HCT116 (cell line): Measurements from ENCODE around the gene GRM8. TPM values are rescaled to one million over a fixed set of nuclear protein-coding genes. Genes with fewer than 3 reads are reported as not detected.

Experiments used
- ATAC-seq: fragments of 200-7000 bp; cut with Tn5 transposase; 2 replicates; pipeline ENCODE4 v1.9.1; 2020; ENCODE audit warnings: mild to moderate bottlenecking, moderate library complexity
- BruUV-seq: library from RNA; stranded (reverse); fragments of 400-500 nt; replicated peaks from 2 replicates; lab custom pipeline; 2021; lab: Mats Ljungman, UMichigan
- CTCF ChIA-PET: fragments of 300-600 bp; sonication (Branson Sonifier 250); formaldehyde crosslinking; loops from one replicate; lab custom pipeline; 2021; ENCODE audit warnings: antibody characterized with exemption; lab: Charles Lee
- POLR2A ChIA-PET: fragments of 300-600, 350-600 bp; sonication (Branson Sonifier 250); formaldehyde crosslinking; loops from one replicate; lab custom pipeline; 2021; ENCODE audit warnings: antibody characterized with exemption; lab: Charles Lee
- RAD21 ChIA-PET, 2 experiments: fragments of 300-600 bp; sonication (Branson Sonifier 250); formaldehyde crosslinking; loops; one replicate each; lab custom pipeline; 2023; ENCODE audit warnings: low total read pairs in 2 of 2; ENCODE audit not compliant: uncharacterized antibody in 2 of 2, unreplicated experiment in 2 of 2, low non-redundant PET in 1 of 2; lab: Charles Lee
- DNase-seq: peaks from one replicate; pipeline ENCODE4 v3.0.0-alpha.2; 2010; ENCODE audit warnings: low read depth, low spot score
- H2AFZ ChIP-seq: fragments of 200-600 bp; shearing (Covaris generic), sonication (generic); 2 replicates; pipeline ENCODE4 v1.6.1; 2017; ENCODE audit warnings: low read depth, mixed run types, mixed read lengths, antibody characterized with exemption, low read length; ENCODE audit not compliant: poor library complexity, severe bottlenecking
- H3K27ac ChIP-seq: 2 replicates; pipeline ENCODE4 v1.5.1; 2012; ENCODE audit warnings: low read depth, low read length
- H3K27me3 ChIP-seq: fragments of 200-600 bp; sonication (generic); 2 replicates; pipeline ENCODE4 v1.6.1; 2016; ENCODE audit warnings: mixed run types, low read length, mixed read lengths; ENCODE audit not compliant: insufficient read depth
- H3K36me3 ChIP-seq, 2 experiments: fragments of 200-500 bp in 1 of 2; fragments of 200-600 bp in 1 of 2; sonication (Bioruptor generic) in 1 of 2; sonication (generic) in 1 of 2; 2 replicates each; pipeline versions ENCODE4 v1.5.1 to v1.6.1; 2014 to 2016; ENCODE audit warnings: low read length in 2 of 2, inconsistent platforms in 1 of 2, mixed read lengths in 1 of 2, mixed run types in 1 of 2; ENCODE audit not compliant: insufficient read depth in 2 of 2, control insufficient read depth in 1 of 2
- H3K4me1 ChIP-seq, 2 experiments: fragments of 200-600 bp in 1 of 2; sonication (generic) in 1 of 2; 2 replicates each; pipeline versions ENCODE4 v1.5.1 to v1.6.1; 2012 to 2017; ENCODE audit warnings: low read length in 2 of 2, inconsistent platforms in 1 of 2, mild to moderate bottlenecking in 1 of 2, mixed read lengths in 1 of 2, mixed run types in 1 of 2, moderate library complexity in 1 of 2; ENCODE audit not compliant: insufficient read depth in 2 of 2, control insufficient read depth in 1 of 2
- H3K4me2 ChIP-seq: fragments of 200-600 bp; sonication (generic); 2 replicates; pipeline ENCODE4 v1.6.1; 2017; ENCODE audit warnings: mixed run types, low read length, mixed read lengths
- H3K4me3 ChIP-seq, 2 experiments: fragments of 200-600 bp in 1 of 2; sonication (generic) in 1 of 2; replicated peaks in 1 of 2; 2 replicates each; pipeline ENCODE4 v1.5.1; 2011 to 2016; ENCODE audit warnings: low read length in 2 of 2, control low read depth in 1 of 2, low read depth in 1 of 2, mild to moderate bottlenecking in 1 of 2, mixed read lengths in 1 of 2, mixed run types in 1 of 2
- H3K79me2 ChIP-seq: fragments of 200-600 bp; sonication (generic); 2 replicates; pipeline ENCODE4 v1.6.1; 2017; ENCODE audit warnings: mild to moderate bottlenecking, mixed run types, low read length, moderate library complexity, mixed read lengths; ENCODE audit not compliant: insufficient read depth
- H3K9ac ChIP-seq: fragments of 200-600 bp; sonication (generic); 2 replicates; pipeline ENCODE4 v1.6.1; 2016; ENCODE audit warnings: low read length, mixed read lengths
- H3K9me2 ChIP-seq: fragments of 200-600 bp; sonication (generic), shearing (Covaris generic); 2 replicates; pipeline ENCODE4 v1.6.1; 2017; ENCODE audit warnings: mixed run types, mild to moderate bottlenecking, moderate library complexity; ENCODE audit not compliant: insufficient read depth
- H3K9me3 ChIP-seq, 2 experiments: fragments of 200-500 bp in 1 of 2; fragments of 200-600 bp in 1 of 2; sonication (Bioruptor generic) in 1 of 2; sonication (generic) in 1 of 2; 2 replicates each; pipeline ENCODE4 v1.6.1; 2014 to 2017; ENCODE audit warnings: low read length in 2 of 2, mixed read lengths in 2 of 2, inconsistent platforms in 1 of 2, low read depth in 1 of 2, mild to moderate bottlenecking in 1 of 2, mixed run types in 1 of 2, moderate library complexity in 1 of 2; ENCODE audit not compliant: control insufficient read depth in 1 of 2, insufficient read depth in 1 of 2
- H4K20me1 ChIP-seq: fragments of 200-600 bp; sonication (generic), shearing (Covaris generic); 2 replicates; pipeline ENCODE4 v1.6.1; 2017; ENCODE audit warnings: mixed run types, mild to moderate bottlenecking, moderate library complexity; ENCODE audit not compliant: insufficient read depth
- ATF3 ChIP-seq: IDR thresholded peaks from 2 replicates; pipeline ENCODE4 v1.6.1; 2012
- CBX3 ChIP-seq: IDR thresholded peaks from 2 replicates; pipeline ENCODE4 v1.6.1; 2012; ENCODE audit warnings: low read depth
- CEBPB ChIP-seq: IDR thresholded peaks from 2 replicates; pipeline ENCODE4 v1.6.1; 2012; ENCODE audit warnings: low read depth
- CTCF ChIP-seq, 3 experiments: fragments of 200-600 bp in 1 of 3; sonication (generic) in 1 of 3; IDR thresholded peaks in 2 of 3; conservative IDR thresholded peaks in 1 of 3; 2 replicates each; pipeline ENCODE4 v1.5.1; 2012 to 2017; ENCODE audit warnings: low read depth in 2 of 3, low read length in 2 of 3, antibody characterized with exemption in 1 of 3, borderline replicate concordance in 1 of 3, control low read depth in 1 of 3, mild to moderate bottlenecking in 1 of 3, mixed read lengths in 1 of 3, mixed run types in 1 of 3, moderate library complexity in 1 of 3; ENCODE audit not compliant: insufficient read depth in 1 of 3
- ELF1 ChIP-seq: IDR thresholded peaks from 2 replicates; pipeline ENCODE4 v1.6.1; 2012; ENCODE audit warnings: low read depth, borderline replicate concordance
- EZH2 ChIP-seq: fragments of 200-600 bp; sonication (generic); IDR thresholded peaks from 2 replicates; pipeline ENCODE4 v1.6.1; 2017; ENCODE audit warnings: antibody characterized with exemption, mixed run types
- POLR2A ChIP-seq: IDR thresholded peaks from 2 replicates; pipeline ENCODE4 v1.7.0; 2011; ENCODE audit warnings: borderline replicate concordance; ENCODE audit not compliant: insufficient read depth, insufficient read length; ENCODE audit errors: extremely low read depth
- REST ChIP-seq: IDR thresholded peaks from 2 replicates; pipeline ENCODE4 v1.6.1; 2012; ENCODE audit warnings: low read depth
- SP1 ChIP-seq: IDR thresholded peaks from 2 replicates; pipeline ENCODE4 v1.6.1; 2012; ENCODE audit warnings: low read depth
- SRF ChIP-seq: IDR thresholded peaks from 2 replicates; pipeline ENCODE4 v1.6.1; 2012; ENCODE audit warnings: low read depth
- intact Hi-C: fragments of 100-400 bp; cut with micrococcal nuclease; formaldehyde crosslinking; loops from 2 replicates; pipeline ENCODE4 v1.10.0; 2022
- total RNA-seq: library from RNA; stranded (reverse); gene quantifications from one replicate; pipeline ENCODE4 v1.2.1, GENCODE V29; 2021; ENCODE audit not compliant: unreplicated experiment

Gene GRM8
- total RNA-seq, 1 experiment from 2014 or later: 0.05 TPM

GRCh38 chr7:126524967-126525366, 727.8 kb downstream of the GRM8 start:
- ChIA-PET RAD21 (no interaction called here), POLR2A (no interaction called here), CTCF (no interaction called here)
- H2AFZ ChIP-seq: no peak overlapping the region
- no peak overlapping the region for H3K9ac ChIP-seq
- no peak overlapping the region for H3K4me2 ChIP-seq
- ATAC-seq (no peak), DNase-seq (no peak)
- H3K4me1 ChIP-seq: no peaks in the 10 kb centered on the region
- TF ChIP-seq SP1 (no peak), ELF1 (no peak), SRF (no peak), EZH2 (no peak), CTCF (IDR thresholded peaks at IDR 0.05 in 2 of 3, conservative IDR thresholded peaks at IDR 0.05 in 1 of 3; ENCODE audit: borderline replicate concordance in 1 of 3, insufficient read depth in 1 of 3, low read depth in 2 of 3, low read length in 2 of 3) (no peak), REST (no peak), ATF3 (no peak), CEBPB (no peak), CBX3 (no peak), POLR2A (no peak)
- intact Hi-C loops: no loop called here
- H3K36me3 ChIP-seq: no peaks in the 10 kb centered on the region
- no peaks in the 10 kb centered on the region for H3K79me2 ChIP-seq
- no peak overlapping the region for H3K27ac ChIP-seq
- no peaks in the 10 kb centered on the region for H4K20me1 ChIP-seq
- no peak overlapping the region for H3K4me3 ChIP-seq
- H3K9me3 ChIP-seq: no peaks in the 10 kb centered on the region
- no peaks in the 10 kb centered on the region for H3K9me2 ChIP-seq
- no TSS peak for BruUV-seq
- no peaks in the 10 kb centered on the region for H3K27me3 ChIP-seq
